ENCODE data around the gene SLC39A2. TPM values are rescaled to one million over a fixed set of nuclear protein-coding genes. Genes with fewer than 3 reads are reported as not detected.

Gene SLC39A2
- total and polyA plus RNA-seq, 2 donors (not counting 3 experiments of a cell fraction or from before 2014, with no cell fraction given) = 0.06 TPM; not detected in 1

DNA sequence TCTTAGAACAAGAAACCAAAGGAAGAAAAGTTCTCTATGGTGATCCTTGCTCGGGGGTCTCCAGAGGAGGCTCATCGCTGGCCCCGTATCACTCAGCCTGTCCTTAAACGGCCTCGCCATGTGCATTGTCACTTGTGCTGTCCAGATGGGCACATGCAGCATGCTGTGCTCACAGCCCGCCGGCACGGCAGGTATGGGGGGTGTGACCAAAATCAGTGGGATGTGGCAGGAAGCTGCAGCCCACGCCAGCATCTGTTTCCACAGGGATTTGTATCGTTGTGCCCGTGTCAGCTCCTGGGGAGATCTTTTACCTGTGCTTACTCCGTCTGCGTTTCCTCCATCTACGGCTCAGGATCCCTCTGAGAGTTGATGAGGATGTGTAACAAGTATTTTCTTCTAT lies 2.6 kb upstream of the SLC39A2 start:
- CTCF ChIA-PET = interaction anchor here (0.9 to 3.5 kb wide), 4 partner anchors 9 to 139 kb away, joined by 3 to 23 read pairs (median 10); no protein-coding TSS in a partner anchor
- no peak for FAIRE-seq
- no TSS peak for BruUV-seq (replicated peaks)

More for the DNA sequence above, 2.6 kb upstream of the SLC39A2 start:
- TF ChIP-seq EZH2 (IDR thresholded peaks at IDR 0.05; ENCODE audit: borderline replicate concordance, low read depth, low read length, severe bottlenecking) (no peak), FOS (IDR thresholded peaks at IDR 0.05; ENCODE audit: borderline replicate concordance, insufficient read depth, low read length) (no peak), JUN (IDR thresholded peaks at IDR 0.05; ENCODE audit: borderline replicate concordance, insufficient read depth, insufficient read length, low read depth) (no peak), GATA2 (IDR thresholded peaks at IDR 0.05; ENCODE audit: insufficient read depth, insufficient read length, low read depth, low read length) (no peak), POLR2AphosphoS5 (IDR thresholded peaks at IDR 0.05; ENCODE audit: insufficient read depth, low read depth, low read length) (no peak), MYC (IDR thresholded peaks at IDR 0.05; ENCODE audit: low read depth, low read length) (no peak), POLR2A (IDR thresholded peaks at IDR 0.05; ENCODE audit: low read depth, low read length) (no peak)
- TF ChIP-seq, protein P1, sequence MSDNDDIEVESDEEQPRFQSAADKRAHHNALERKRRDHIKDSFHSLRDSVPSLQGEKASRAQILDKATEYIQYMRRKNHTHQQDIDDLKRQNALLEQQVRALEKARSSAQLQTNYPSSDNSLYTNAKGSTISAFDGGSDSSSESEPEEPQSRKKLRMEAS (IDR thresholded peaks at IDR 0.05; ENCODE audit: insufficient read depth, insufficient read length) = no peak
- TF ChIP-seq, protein P2, sequence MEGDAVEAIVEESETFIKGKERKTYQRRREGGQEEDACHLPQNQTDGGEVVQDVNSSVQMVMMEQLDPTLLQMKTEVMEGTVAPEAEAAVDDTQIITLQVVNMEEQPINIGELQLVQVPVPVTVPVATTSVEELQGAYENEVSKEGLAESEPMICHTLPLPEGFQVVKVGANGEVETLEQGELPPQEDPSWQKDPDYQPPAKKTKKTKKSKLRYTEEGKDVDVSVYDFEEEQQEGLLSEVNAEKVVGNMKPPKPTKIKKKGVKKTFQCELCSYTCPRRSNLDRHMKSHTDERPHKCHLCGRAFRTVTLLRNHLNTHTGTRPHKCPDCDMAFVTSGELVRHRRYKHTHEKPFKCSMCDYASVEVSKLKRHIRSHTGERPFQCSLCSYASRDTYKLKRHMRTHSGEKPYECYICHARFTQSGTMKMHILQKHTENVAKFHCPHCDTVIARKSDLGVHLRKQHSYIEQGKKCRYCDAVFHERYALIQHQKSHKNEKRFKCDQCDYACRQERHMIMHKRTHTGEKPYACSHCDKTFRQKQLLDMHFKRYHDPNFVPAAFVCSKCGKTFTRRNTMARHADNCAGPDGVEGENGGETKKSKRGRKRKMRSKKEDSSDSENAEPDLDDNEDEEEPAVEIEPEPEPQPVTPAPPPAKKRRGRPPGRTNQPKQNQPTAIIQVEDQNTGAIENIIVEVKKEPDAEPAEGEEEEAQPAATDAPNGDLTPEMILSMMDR (IDR thresholded peaks at IDR 0.05; ENCODE audit: extremely low read depth in 1 of 2, insufficient read depth in 1 of 2, low read depth in 1 of 2, low read length in 2 of 2) = no peak
- no peaks in the 10 kb centered on the region for H3K4me1 ChIP-seq (ENCODE audit: control insufficient read depth, extremely low read depth, insufficient read depth, low read length)
- no peak for DNase-seq (ENCODE audit: low read depth, low spot score)
- no peaks in the 10 kb centered on the region for H4K20me1 ChIP-seq (replicated peaks; ENCODE audit: control insufficient read depth, extremely low read depth, insufficient read depth, low read length)
- dilution Hi-C loops (cut with MboI; ENCODE audit: extremely low pct_ligation_motif_present, low sequenced_read_pairs) (no loop called here), intact Hi-C loops (cut with micrococcal nuclease) (no loop called here)
- H3K9me3 ChIP-seq (replicated peaks; ENCODE audit: control insufficient read depth, insufficient read depth, low read length) = no peaks in the 10 kb centered on the region
- H3K79me2 ChIP-seq (ENCODE audit: control insufficient read depth, insufficient read depth, low read length) = peaks cover 4% of the 10 kb centered on the region
- no peak overlapping the region for H3K4me3 ChIP-seq (replicated peaks in 1 of 3; ENCODE audit: insufficient read depth in 1 of 3, low read depth in 1 of 3, low read length in 3 of 3)
- peaks cover 15 to 17% of the 10 kb centered on the region in 2 experiments for H3K36me3 ChIP-seq (ENCODE audit: control insufficient read depth in 2 of 2, extremely low read depth in 1 of 2, insufficient read depth in 2 of 2, low read length in 2 of 2)
- POLR2A ChIA-PET = interaction anchor here (0.6 kb wide), 1 partner anchor 654 kb away, joined by 5 read pairs; no protein-coding TSS in a partner anchor
- no peak overlapping the region for H2AFZ ChIP-seq (ENCODE audit: low read depth, low read length)
- no peak overlapping the region for H3K4me2 ChIP-seq (ENCODE audit: insufficient read depth, low read length)
- no peaks in the 10 kb centered on the region for H3K27me3 ChIP-seq (ENCODE audit: control insufficient read depth in 2 of 2, insufficient read depth in 2 of 2, low read length in 2 of 2)
- H3K9me1 ChIP-seq (replicated peaks; ENCODE audit: control insufficient read depth, extremely low read depth, insufficient read depth, low read length) = no peaks in the 10 kb centered on the region
- no peak overlapping the region for H3K27ac ChIP-seq (ENCODE audit: insufficient read depth, low read depth, low read length)
- no peak overlapping the region for H3K9ac ChIP-seq (replicated peaks; ENCODE audit: extremely low read depth, insufficient read depth, low read length)
